HepG2 (cell line): Measurements from ENCODE around the gene SOCS3. TPM values are rescaled to one million over a fixed set of nuclear protein-coding genes. Genes with fewer than 3 reads are reported as not detected.
A peak's percentile ranks its signal among the peaks of the same experiment; 100 is the strongest.

Experiments used
- ETV6 ChIP-seq: sonication (generic); formaldehyde crosslinking; conservative IDR thresholded peaks from 2 replicates; pipeline ENCODE4 v1.4.0; 2020; ENCODE audit warnings: missing genetic modification reagents
- FOXA3 ChIP-seq: IDR thresholded peaks from 2 replicates; pipeline ENCODE4 v1.6.1; 2016; ENCODE audit warnings: missing genetic modification reagents, missing compliant biosample characterization
- GFI1 ChIP-seq: sonication (generic); formaldehyde crosslinking; IDR thresholded peaks from 2 replicates; pipeline ENCODE4 v1.5.0; 2020; ENCODE audit warnings: missing genetic modification reagents, mild to moderate bottlenecking, borderline replicate concordance
- IRX3 ChIP-seq: sonication (generic); formaldehyde crosslinking; IDR thresholded peaks from 2 replicates; pipeline ENCODE4 v1.8.1; 2023; ENCODE audit warnings: mild to moderate bottlenecking, low read depth, missing genetic modification reagents, borderline replicate concordance
- NCOA5 ChIP-seq: sonication (generic); formaldehyde crosslinking; IDR thresholded peaks from 2 replicates; pipeline ENCODE4 v1.4.0; 2020; ENCODE audit warnings: missing genetic modification reagents
- NR2F1 ChIP-seq, 2 experiments: fragments of 450-650 bp in 1 of 2; formaldehyde crosslinking in 1 of 2; IDR thresholded peaks; 2 replicates each; pipeline versions ENCODE4 v1.5.0 to v1.6.1; 2016 to 2020; ENCODE audit warnings: mild to moderate bottlenecking in 1 of 2, missing compliant biosample characterization in 1 of 2, missing genetic modification reagents in 1 of 2, moderate library complexity in 1 of 2
- POGZ ChIP-seq: sonication (generic); formaldehyde crosslinking; IDR thresholded peaks from 2 replicates; pipeline ENCODE4 v1.4.0; 2020; ENCODE audit warnings: mild to moderate bottlenecking, missing genetic modification reagents
- PRMT3 ChIP-seq: sonication (generic); formaldehyde crosslinking; IDR thresholded peaks from 2 replicates; pipeline ENCODE4 v1.8.1; 2022; ENCODE audit warnings: low read depth, mild to moderate bottlenecking, moderate library complexity, missing genetic modification reagents, borderline replicate concordance
- SRF ChIP-seq: IDR thresholded peaks from 2 replicates; pipeline ENCODE4 v1.6.1; 2011; ENCODE audit warnings: mild to moderate bottlenecking, low read depth, low read length, moderate library complexity
- TBX2 ChIP-seq: sonication (generic); formaldehyde crosslinking; IDR thresholded peaks from 2 replicates; pipeline ENCODE4 v1.5.0; 2020; ENCODE audit warnings: missing genetic modification reagents, mild to moderate bottlenecking, borderline replicate concordance
- TRIM24 ChIP-seq: sonication (generic); formaldehyde crosslinking; IDR thresholded peaks from 2 replicates; pipeline ENCODE4 v1.8.0; 2022; ENCODE audit warnings: mild to moderate bottlenecking, missing genetic modification reagents
- ZBTB21 ChIP-seq: sonication (generic); formaldehyde crosslinking; IDR thresholded peaks from 2 replicates; pipeline ENCODE4 v1.4.0; 2020; ENCODE audit warnings: missing genetic modification reagents
- ZNF17 ChIP-seq: sonication (generic); formaldehyde crosslinking; IDR thresholded peaks from 2 replicates; pipeline ENCODE4 v1.5.0; 2020; ENCODE audit warnings: mild to moderate bottlenecking, missing genetic modification reagents
- ZNF296 ChIP-seq: sonication (generic); formaldehyde crosslinking; conservative IDR thresholded peaks from 2 replicates; pipeline ENCODE4 v1.5.0; 2020; ENCODE audit warnings: mild to moderate bottlenecking, missing genetic modification reagents
- ZNF546 ChIP-seq: sonication (generic); formaldehyde crosslinking; conservative IDR thresholded peaks from 2 replicates; pipeline ENCODE4 v1.8.1; 2023; ENCODE audit warnings: mild to moderate bottlenecking, missing genetic modification reagents
- ZNF605 ChIP-seq: sonication (generic); formaldehyde crosslinking; IDR thresholded peaks from 2 replicates; pipeline ENCODE4 v1.8.0; 2022; ENCODE audit warnings: mild to moderate bottlenecking, missing genetic modification reagents
- ZNF839 ChIP-seq: sonication (generic); formaldehyde crosslinking; IDR thresholded peaks from 2 replicates; pipeline ENCODE4 v1.4.0; 2020; ENCODE audit warnings: missing genetic modification reagents, mild to moderate bottlenecking, borderline replicate concordance
- polyA plus RNA-seq, 8 experiments: library from polyadenylated mRNA; depleted of rRNA in 3 of 8; stranded (reverse) in 7 of 8; unstranded in 1 of 8; fragments of >200 nt; fragmentation: Illumina TruSeq in 4 of 8; extraction: Trizol in 4 of 8; gene quantifications; 2 replicates each; pipeline versions ENCODE4 v1.2.1 to v1.2.3, GENCODE V29; 2011 to 2016; ENCODE audit warnings: low read depth in 4 of 8, missing spikeins in 1 of 8, mixed read lengths in 1 of 8; ENCODE audit not compliant: insufficient read depth in 1 of 8
- total RNA-seq, 5 experiments: library from RNA; depleted of rRNA; stranded (reverse); fragments of >200 nt; fragmentation: Illumina TruSeq; extraction: Trizol; gene quantifications; 2 replicates each; pipeline ENCODE4 v1.2.3, GENCODE V29; 2016; ENCODE audit warnings: low read depth in 1 of 5
- TF ChIP-seq, protein P1 (sequence below): sonication (generic); formaldehyde crosslinking; IDR thresholded peaks from 2 replicates; pipeline ENCODE4 v1.4.0; 2020; ENCODE audit warnings: mild to moderate bottlenecking, missing genetic modification reagents
- TF ChIP-seq, protein P2 (sequence below), 2 experiments: sonication (generic) in 1 of 2; formaldehyde crosslinking in 1 of 2; IDR thresholded peaks; 2 replicates each; pipeline versions ENCODE4 v1.4.0 to v1.6.1; 2016 to 2020; ENCODE audit warnings: borderline replicate concordance in 1 of 2, low read depth in 1 of 2, mild to moderate bottlenecking in 1 of 2, missing genetic modification reagents in 1 of 2
- TF ChIP-seq, protein P3 (sequence below): sonication (generic); formaldehyde crosslinking; IDR thresholded peaks from 2 replicates; pipeline ENCODE4 v1.4.0; 2020; ENCODE audit warnings: missing genetic modification reagents
- TF ChIP-seq, protein P4 (sequence below): sonication (generic); formaldehyde crosslinking; conservative IDR thresholded peaks from 2 replicates; pipeline ENCODE4 v1.8.0; 2022; ENCODE audit warnings: mild to moderate bottlenecking, moderate library complexity, missing genetic modification reagents

Gene SOCS3
- total and polyA plus RNA-seq, 2 of the 13 experiments (the other 11 are each of a cell fraction or from before 2014, with no cell fraction given), result 0.77 to 2.4 TPM

DNA sequence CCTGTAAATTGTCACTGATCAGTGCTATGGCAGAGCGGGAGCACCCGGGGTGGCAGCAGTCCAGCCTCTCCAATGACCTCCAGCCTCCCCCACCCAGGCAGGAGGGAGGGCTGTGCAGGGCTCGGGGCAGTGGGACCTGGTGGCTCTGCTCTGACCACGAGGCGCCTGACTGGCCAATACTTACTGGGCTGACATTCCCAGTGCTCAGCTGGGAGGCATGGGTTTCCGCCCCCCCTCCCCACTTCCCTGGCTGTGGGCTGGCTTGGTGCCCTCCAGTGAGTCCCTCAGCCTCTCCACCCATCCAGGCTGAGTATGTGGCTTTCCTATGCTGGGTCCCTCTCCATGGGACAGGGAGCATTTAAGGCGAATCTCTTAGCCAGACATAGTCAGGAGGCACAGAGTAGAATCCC, 2.7 kb downstream of the SOCS3 start (continued):
- TF ChIP-seq, protein P1, sequence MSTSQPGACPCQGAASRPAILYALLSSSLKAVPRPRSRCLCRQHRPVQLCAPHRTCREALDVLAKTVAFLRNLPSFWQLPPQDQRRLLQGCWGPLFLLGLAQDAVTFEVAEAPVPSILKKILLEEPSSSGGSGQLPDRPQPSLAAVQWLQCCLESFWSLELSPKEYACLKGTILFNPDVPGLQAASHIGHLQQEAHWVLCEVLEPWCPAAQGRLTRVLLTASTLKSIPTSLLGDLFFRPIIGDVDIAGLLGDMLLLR (CRISPR knock-in tag), result no peak
- TF ChIP-seq POGZ (CRISPR knock-in tag), result no peak
- no peak for TF ChIP-seq GFI1
- TF ChIP-seq, protein P2, sequence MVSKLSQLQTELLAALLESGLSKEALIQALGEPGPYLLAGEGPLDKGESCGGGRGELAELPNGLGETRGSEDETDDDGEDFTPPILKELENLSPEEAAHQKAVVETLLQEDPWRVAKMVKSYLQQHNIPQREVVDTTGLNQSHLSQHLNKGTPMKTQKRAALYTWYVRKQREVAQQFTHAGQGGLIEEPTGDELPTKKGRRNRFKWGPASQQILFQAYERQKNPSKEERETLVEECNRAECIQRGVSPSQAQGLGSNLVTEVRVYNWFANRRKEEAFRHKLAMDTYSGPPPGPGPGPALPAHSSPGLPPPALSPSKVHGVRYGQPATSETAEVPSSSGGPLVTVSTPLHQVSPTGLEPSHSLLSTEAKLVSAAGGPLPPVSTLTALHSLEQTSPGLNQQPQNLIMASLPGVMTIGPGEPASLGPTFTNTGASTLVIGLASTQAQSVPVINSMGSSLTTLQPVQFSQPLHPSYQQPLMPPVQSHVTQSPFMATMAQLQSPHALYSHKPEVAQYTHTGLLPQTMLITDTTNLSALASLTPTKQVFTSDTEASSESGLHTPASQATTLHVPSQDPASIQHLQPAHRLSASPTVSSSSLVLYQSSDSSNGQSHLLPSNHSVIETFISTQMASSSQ (IDR thresholded peaks at IDR 0.05; ENCODE audit: low read depth), result no peak
- TF ChIP-seq, protein P2 (CRISPR knock-in tag; IDR thresholded peaks at IDR 0.05; ENCODE audit: borderline replicate concordance), result 0 out of 2 replicates have a peak, but pooled peaks have one; percentile 16
- TF ChIP-seq, protein P3, sequence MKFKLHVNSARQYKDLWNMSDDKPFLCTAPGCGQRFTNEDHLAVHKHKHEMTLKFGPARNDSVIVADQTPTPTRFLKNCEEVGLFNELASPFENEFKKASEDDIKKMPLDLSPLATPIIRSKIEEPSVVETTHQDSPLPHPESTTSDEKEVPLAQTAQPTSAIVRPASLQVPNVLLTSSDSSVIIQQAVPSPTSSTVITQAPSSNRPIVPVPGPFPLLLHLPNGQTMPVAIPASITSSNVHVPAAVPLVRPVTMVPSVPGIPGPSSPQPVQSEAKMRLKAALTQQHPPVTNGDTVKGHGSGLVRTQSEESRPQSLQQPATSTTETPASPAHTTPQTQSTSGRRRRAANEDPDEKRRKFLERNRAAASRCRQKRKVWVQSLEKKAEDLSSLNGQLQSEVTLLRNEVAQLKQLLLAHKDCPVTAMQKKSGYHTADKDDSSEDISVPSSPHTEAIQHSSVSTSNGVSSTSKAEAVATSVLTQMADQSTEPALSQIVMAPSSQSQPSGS (CRISPR knock-in tag), result no peak
- TF ChIP-seq ZNF839 (CRISPR knock-in tag), result no peak
- no peak for TF ChIP-seq TRIM24 (CRISPR knock-in tag)
- TF ChIP-seq ZNF605 (CRISPR knock-in tag), result no peak
- TF ChIP-seq NR2F1 (CRISPR knock-in tag; IDR thresholded peaks at IDR 0.05), result no peak
- no peak for TF ChIP-seq FOXA3 (CRISPR knock-in tag)
- TF ChIP-seq IRX3, result no peak
- no peak for TF ChIP-seq NCOA5
- no peak for TF ChIP-seq ZNF296
- no peak for TF ChIP-seq PRMT3 (CRISPR knock-in tag)
- TF ChIP-seq ZNF546 (CRISPR knock-in tag), result no peak
- no peak for TF ChIP-seq ZBTB21 (CRISPR knock-in tag)
- TF ChIP-seq ETV6 (CRISPR knock-in tag), result no peak
- TF ChIP-seq TBX2, result no peak
- TF ChIP-seq SRF, result no peak
- TF ChIP-seq, protein P4, sequence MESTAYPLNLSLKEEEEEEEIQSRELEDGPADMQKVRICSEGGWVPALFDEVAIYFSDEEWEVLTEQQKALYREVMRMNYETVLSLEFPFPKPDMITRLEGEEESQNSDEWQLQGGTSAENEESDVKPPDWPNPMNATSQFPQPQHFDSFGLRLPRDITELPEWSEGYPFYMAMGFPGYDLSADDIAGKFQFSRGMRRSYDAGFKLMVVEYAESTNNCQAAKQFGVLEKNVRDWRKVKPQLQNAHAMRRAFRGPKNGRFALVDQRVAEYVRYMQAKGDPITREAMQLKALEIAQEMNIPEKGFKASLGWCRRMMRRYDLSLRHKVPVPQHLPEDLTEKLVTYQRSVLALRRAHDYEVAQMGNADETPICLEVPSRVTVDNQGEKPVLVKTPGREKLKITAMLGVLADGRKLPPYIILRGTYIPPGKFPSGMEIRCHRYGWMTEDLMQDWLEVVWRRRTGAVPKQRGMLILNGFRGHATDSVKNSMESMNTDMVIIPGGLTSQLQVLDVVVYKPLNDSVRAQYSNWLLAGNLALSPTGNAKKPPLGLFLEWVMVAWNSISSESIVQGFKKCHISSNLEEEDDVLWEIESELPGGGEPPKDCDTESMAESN, result no peak
- no peak for TF ChIP-seq ZNF17 (CRISPR knock-in tag)
